Choroid plexus epithelial cell (primary cell): ENCODE data around the gene GPBP1.

Source experiments
- DNase-seq: peaks from one replicate; pipeline ENCODE4 v3.0.0-alpha.2; 2010; ENCODE audit warnings: low read depth
- H3K4me3 ChIP-seq: 2 replicates; pipeline ENCODE4 v1.5.1; 2011; ENCODE audit warnings: low read depth, mild to moderate bottlenecking, control low read depth, low read length, moderate library complexity
- CTCF ChIP-seq: conservative IDR thresholded peaks from 2 replicates; pipeline ENCODE4 v1.5.1; 2011; ENCODE audit warnings: low read depth, mild to moderate bottlenecking, control low read depth, inconsistent platforms, low read length, moderate library complexity

GPBP1 gene

GRCh38 chr5:57249265-57249874 lies 75.5 kb downstream of the GPBP1 start:
- H3K4me3 ChIP-seq: no peak overlapping the region
- TF ChIP-seq CTCF: no peak

GRCh38 chr5:57258052-57258451 lies 84.2 kb downstream of the GPBP1 start:
- DNase-seq: no peak
- TF ChIP-seq CTCF: no peak
- H3K4me3 ChIP-seq: no peak overlapping the region

More at GRCh38 chr5:57249265-57249874, 75.5 kb downstream of the GPBP1 start:
- no peak for DNase-seq

GRCh38 chr5:57258943-57259342 lies 85.1 kb downstream of the GPBP1 start:
- no peak for TF ChIP-seq CTCF

GRCh38 chr5:57259704-57260103 lies 85.8 kb downstream of the GPBP1 start:
- no peak for TF ChIP-seq CTCF
- no peak for DNase-seq
- H3K4me3 ChIP-seq: no peak overlapping the region

More at GRCh38 chr5:57258943-57259342, 85.1 kb downstream of the GPBP1 start:
- no peak for DNase-seq
- no peak overlapping the region for H3K4me3 ChIP-seq

- H3K4me3 ChIP-seq: no peak overlapping the region
- DNase-seq: no peak
- no peak for TF ChIP-seq CTCF
Measured at GRCh38 chr5:57262541-57262940, 88.7 kb downstream of the GPBP1 start.

- TF ChIP-seq CTCF: no peak
- no peak overlapping the region for H3K4me3 ChIP-seq
- DNase-seq: no peak
Measured at GRCh38 chr5:57267805-57268204, 93.9 kb downstream of the GPBP1 start.

GRCh38 chr5:57276353-57276752 lies 102.5 kb downstream of the GPBP1 start:
- no peak overlapping the region for H3K4me3 ChIP-seq
- DNase-seq: no peak
- TF ChIP-seq CTCF: no peak
